Neural cell (in vitro differentiated cells): ENCODE measurements around the gene ZNF335.

Experiments used
- CTCF ChIP-seq: fragments of 450-650 bp; IDR thresholded peaks from 2 replicates; pipeline ENCODE4 v1.5.1; 2014; ENCODE audit warnings: antibody characterized with exemption, mild to moderate bottlenecking, moderate library complexity; ENCODE audit not compliant: poor library complexity, severe bottlenecking
- EP300 ChIP-seq: fragments of 450-650 bp; conservative IDR thresholded peaks from 2 replicates; pipeline ENCODE4 v1.6.1; 2014; ENCODE audit warnings: antibody characterized with exemption, mild to moderate bottlenecking, moderate library complexity; ENCODE audit not compliant: poor library complexity, severe bottlenecking
- EZH2 ChIP-seq: fragments of 200-600, 300-800 bp; shearing (Covaris generic), sonication (generic); IDR thresholded peaks from 2 replicates; pipeline ENCODE4 v1.6.1; 2014; ENCODE audit warnings: antibody characterized with exemption, low read length, borderline replicate concordance, mild to moderate bottlenecking; ENCODE audit not compliant: insufficient read depth, poor library complexity, severe bottlenecking
- MXI1 ChIP-seq: fragments of 450-650 bp; conservative IDR thresholded peaks from 2 replicates; pipeline ENCODE4 v1.6.1; 2014; ENCODE audit warnings: antibody characterized with exemption, mild to moderate bottlenecking; ENCODE audit not compliant: poor library complexity, severe bottlenecking
- POLR2AphosphoS5 ChIP-seq: IDR thresholded peaks from 2 replicates; pipeline ENCODE4 v1.6.1; 2012
- RAD21 ChIP-seq: fragments of 450-650 bp; conservative IDR thresholded peaks from 2 replicates; pipeline ENCODE4 v1.6.1; 2014; ENCODE audit warnings: antibody characterized with exemption, mild to moderate bottlenecking, moderate library complexity
- REST ChIP-seq: IDR thresholded peaks from 2 replicates; pipeline ENCODE4 v1.6.1; 2012; ENCODE audit warnings: borderline replicate concordance
- SMC3 ChIP-seq: fragments of 450-650 bp; conservative IDR thresholded peaks from 2 replicates; pipeline ENCODE4 v1.6.1; 2014; ENCODE audit warnings: antibody characterized with exemption, mild to moderate bottlenecking, moderate library complexity; ENCODE audit not compliant: poor library complexity
- TAF1 ChIP-seq: IDR thresholded peaks from 2 replicates; pipeline ENCODE4 v1.6.1; 2012; ENCODE audit warnings: low read depth

GRCh38 chr20:45910670-45911485 lies 61.1 kb downstream of the ZNF335 start:
- TF ChIP-seq CTCF = no peak
- TF ChIP-seq RAD21 = no peak
- TF ChIP-seq POLR2AphosphoS5 = no peak
- TF ChIP-seq REST = no peak
- TF ChIP-seq TAF1 = no peak
- TF ChIP-seq EZH2 = no peak
- TF ChIP-seq MXI1 = peak; percentile 11
- no peak for TF ChIP-seq SMC3
- no peak for TF ChIP-seq EP300
